ENCODE data around the gene SLC1A7.

The SLC1A7 gene

GRCh38 chr1:53051676-53052075 is 90.8 kb downstream of the SLC1A7 start:
- TF ChIP-seq EGR1 (IDR thresholded peaks at IDR 0.05) (no peak), TEAD4 (IDR thresholded peaks at IDR 0.05) (no peak), RAD21 (IDR thresholded peaks at IDR 0.05; ENCODE audit: low read depth) (no peak), CREB1 (IDR thresholded peaks at IDR 0.05; ENCODE audit: low read depth) (no peak), TCF12 (IDR thresholded peaks at IDR 0.05; ENCODE audit: low read depth) (no peak), YY1 (IDR thresholded peaks at IDR 0.05; ENCODE audit: low read depth) (no peak), REST (IDR thresholded peaks at IDR 0.05; ENCODE audit: low read depth) (no peak), NFIC (IDR thresholded peaks at IDR 0.05) (no peak), FOXM1 (IDR thresholded peaks at IDR 0.05; ENCODE audit: borderline replicate concordance, low read depth) (no peak), ZBTB7A (IDR thresholded peaks at IDR 0.05; ENCODE audit: low read depth) (no peak), MAX (IDR thresholded peaks at IDR 0.05) (no peak)

- TF ChIP-seq RAD21 (IDR thresholded peaks at IDR 0.05; ENCODE audit: low read depth) = no peak
- TF ChIP-seq TEAD4 (IDR thresholded peaks at IDR 0.05) = no peak
- no peak for TF ChIP-seq EGR1 (IDR thresholded peaks at IDR 0.05)
- no peak for TF ChIP-seq USF1 (IDR thresholded peaks at IDR 0.05)
- no peak for TF ChIP-seq ZBTB7A (IDR thresholded peaks at IDR 0.05; ENCODE audit: low read depth)
- no peak for TF ChIP-seq REST (IDR thresholded peaks at IDR 0.05; ENCODE audit: low read depth)
- no peak for TF ChIP-seq MAX (IDR thresholded peaks at IDR 0.05)
- no peak for TF ChIP-seq FOXM1 (IDR thresholded peaks at IDR 0.05; ENCODE audit: borderline replicate concordance, low read depth)
- no peak for TF ChIP-seq TAF1 (IDR thresholded peaks at IDR 0.05; ENCODE audit: low read depth)
- TF ChIP-seq CEBPB (IDR thresholded peaks at IDR 0.05) = no peak
- no peak for TF ChIP-seq EP300 (IDR thresholded peaks at IDR 0.05; ENCODE audit: borderline replicate concordance)
- no peak for TF ChIP-seq NFIC (IDR thresholded peaks at IDR 0.05)
- TF ChIP-seq YY1 (IDR thresholded peaks at IDR 0.05; ENCODE audit: low read depth) = no peak
- TF ChIP-seq CREB1 (IDR thresholded peaks at IDR 0.05; ENCODE audit: low read depth) = no peak
- TF ChIP-seq TCF12 (IDR thresholded peaks at IDR 0.05; ENCODE audit: low read depth) = no peak
These were observed 92.1 kb downstream of the SLC1A7 start for GRCh38 chr1:53050310-53050709.

GRCh38 chr1:53049574-53049967 is 92.9 kb downstream of the SLC1A7 start:
- no peak for TF ChIP-seq REST (IDR thresholded peaks at IDR 0.05; ENCODE audit: low read depth)

- TF ChIP-seq EP300 (IDR thresholded peaks at IDR 0.05; ENCODE audit: borderline replicate concordance) (no peak), MAX (IDR thresholded peaks at IDR 0.05) (peak; percentile 34; the same call in 1 of the 2 replicates), REST (IDR thresholded peaks at IDR 0.05; ENCODE audit: low read depth) (no peak)
These were observed 93.4 kb downstream of the SLC1A7 start for GRCh38 chr1:53048960-53049573.

Measured in Ishikawa (cell line).